ENCODE data around the gene ARHGEF39. TPM values are rescaled to one million over a fixed set of nuclear protein-coding genes. Genes with fewer than 3 reads are reported as not detected.
"Not testable (repeated sequence)": the region's sequence is repeated elsewhere in the genome, so short reads cannot be mapped to it uniquely, and the experiment has no call there.

ARHGEF39 gene
- total RNA-seq, 4 donors from 2014 or later, result 0.52 to 2.2 (median 0.81) TPM

DNA sequence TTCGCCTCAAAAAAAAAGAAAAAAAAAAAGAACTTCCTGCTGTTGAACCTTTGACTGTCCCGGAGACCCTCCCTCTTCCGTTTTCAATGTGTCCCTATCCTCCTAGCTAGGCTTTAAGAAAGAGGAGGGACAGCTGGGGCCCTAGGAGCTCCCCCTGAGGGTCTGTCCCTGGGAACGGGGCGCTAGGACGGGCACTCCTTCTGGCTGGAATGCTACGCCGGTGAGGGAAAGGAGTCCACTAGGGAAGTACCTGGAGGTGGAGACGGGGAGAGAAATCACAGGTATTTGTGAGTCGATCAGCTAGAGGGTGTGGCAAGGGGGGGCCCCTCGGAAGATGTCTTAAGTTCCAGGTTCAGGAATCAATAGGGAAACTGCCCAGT lies 18.9 kb downstream of the ARHGEF39 start:
- Histone ChIP-seq H3K27ac (peak overlapping the region; percentile 68 to 89 (median 84)), H3K4me3 (peak overlapping the region; percentile 48 to 56), H3K4me1 (peaks cover 0 to 33% (median 7%) of the 10 kb centered on the region in 3 donors), H3K9me3 (no peaks in the 10 kb centered on the region), H3K27me3 (no peaks in the 10 kb centered on the region), H3K36me3 (peaks cover 0 to under 1% of the 10 kb centered on the region in 2 donors)
- TF ChIP-seq, protein P1, sequence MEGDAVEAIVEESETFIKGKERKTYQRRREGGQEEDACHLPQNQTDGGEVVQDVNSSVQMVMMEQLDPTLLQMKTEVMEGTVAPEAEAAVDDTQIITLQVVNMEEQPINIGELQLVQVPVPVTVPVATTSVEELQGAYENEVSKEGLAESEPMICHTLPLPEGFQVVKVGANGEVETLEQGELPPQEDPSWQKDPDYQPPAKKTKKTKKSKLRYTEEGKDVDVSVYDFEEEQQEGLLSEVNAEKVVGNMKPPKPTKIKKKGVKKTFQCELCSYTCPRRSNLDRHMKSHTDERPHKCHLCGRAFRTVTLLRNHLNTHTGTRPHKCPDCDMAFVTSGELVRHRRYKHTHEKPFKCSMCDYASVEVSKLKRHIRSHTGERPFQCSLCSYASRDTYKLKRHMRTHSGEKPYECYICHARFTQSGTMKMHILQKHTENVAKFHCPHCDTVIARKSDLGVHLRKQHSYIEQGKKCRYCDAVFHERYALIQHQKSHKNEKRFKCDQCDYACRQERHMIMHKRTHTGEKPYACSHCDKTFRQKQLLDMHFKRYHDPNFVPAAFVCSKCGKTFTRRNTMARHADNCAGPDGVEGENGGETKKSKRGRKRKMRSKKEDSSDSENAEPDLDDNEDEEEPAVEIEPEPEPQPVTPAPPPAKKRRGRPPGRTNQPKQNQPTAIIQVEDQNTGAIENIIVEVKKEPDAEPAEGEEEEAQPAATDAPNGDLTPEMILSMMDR (IDR thresholded peaks at IDR 0.05), result no peak
- TF ChIP-seq POLR2A (IDR thresholded peaks at IDR 0.05), result no peak
- TF ChIP-seq EP300 (IDR thresholded peaks at IDR 0.05), result no peak
- no peak for TF ChIP-seq POLR2AphosphoS5 (IDR thresholded peaks at IDR 0.05)
- ATAC-seq, result peak; percentile 40
- WGBS, 2 donors (ENCODE audit: low coverage in 1 of 2), result 0 to 6% methylated on average over 4 to 7 of the region's 11 CpGs

DNA sequence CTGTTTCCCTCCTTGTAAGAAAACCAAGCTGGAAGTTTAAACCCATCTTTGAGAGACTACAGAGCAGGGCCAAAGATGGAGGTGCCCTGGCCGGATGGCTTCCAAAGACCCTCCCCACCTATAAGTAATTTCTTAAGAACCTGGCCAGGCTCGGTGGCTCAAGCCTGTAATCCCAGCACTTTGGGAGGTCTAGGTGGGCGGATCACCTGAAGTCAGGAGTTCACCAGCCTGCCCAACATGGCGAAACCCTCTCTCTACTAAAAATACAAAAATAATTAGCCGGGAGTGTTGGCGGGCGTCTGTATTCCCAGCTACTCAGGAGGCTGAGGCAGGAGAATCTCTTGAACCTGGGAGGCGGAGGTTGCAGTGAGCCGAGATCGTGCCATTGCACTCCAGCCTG lies 19.3 kb downstream of the ARHGEF39 start:
- WGBS, 2 donors (ENCODE audit: low coverage in 1 of 2), result 38 to 88% methylated on average over 1 to 4 of the region's 10 CpGs
- H3K36me3 ChIP-seq, H3K9me3 ChIP-seq: not testable (repeated sequence)

DNA sequence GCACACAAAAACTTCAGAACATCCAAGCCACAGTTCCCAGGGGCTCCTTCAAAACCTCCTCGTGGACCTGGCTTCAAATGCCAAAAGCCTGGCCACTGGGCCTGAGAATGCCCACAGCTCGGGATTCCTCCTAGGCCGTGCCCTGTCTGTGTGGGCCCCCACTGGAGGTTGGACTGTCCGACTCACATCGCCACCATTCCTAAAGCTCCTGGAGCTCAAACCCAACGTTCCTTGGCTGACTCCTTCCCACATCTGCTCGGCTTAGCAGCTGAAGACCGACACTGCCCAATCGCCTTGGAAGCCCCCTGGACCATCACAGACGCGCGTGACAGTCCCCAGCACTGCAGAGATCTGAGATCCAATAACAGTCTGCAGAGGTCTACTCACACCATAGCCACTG lies 21.9 kb downstream of the ARHGEF39 start:
- 82 to 95% methylated on average over 2 to 8 of the region's 12 CpGs for WGBS, 2 donors (ENCODE audit: low coverage in 1 of 2)
- Histone ChIP-seq H3K27me3 (no peaks in the 10 kb centered on the region), H3K36me3 (peaks cover 0 to 9% of the 10 kb centered on the region in 2 donors), H3K4me3 (no peak overlapping the region), H3K4me1 (peaks cover 0 to 18% (median 7%) of the 10 kb centered on the region in 3 donors), H3K27ac (no peak overlapping the region), H3K9me3 (no peaks in the 10 kb centered on the region)
- TF ChIP-seq EP300 (IDR thresholded peaks at IDR 0.05) (no peak), POLR2A (IDR thresholded peaks at IDR 0.05) (no peak), POLR2AphosphoS5 (IDR thresholded peaks at IDR 0.05) (no peak)
- TF ChIP-seq, protein P1 (IDR thresholded peaks at IDR 0.05), result no peak
- ATAC-seq, result no peak

More for the DNA sequence above, 19.3 kb downstream of the ARHGEF39 start:
- peak overlapping the region in 1 of 2 donors; percentile 56 for H3K4me3 ChIP-seq
- H3K27me3 ChIP-seq, ATAC-seq: not testable (repeated sequence)
- peak overlapping the region in 3 of 4 donors; percentile 84 to 89 (median 85) for H3K27ac ChIP-seq
- H3K4me1 ChIP-seq, result peaks cover 0 to 33% (median 7%) of the 10 kb centered on the region in 3 donors

DNA sequence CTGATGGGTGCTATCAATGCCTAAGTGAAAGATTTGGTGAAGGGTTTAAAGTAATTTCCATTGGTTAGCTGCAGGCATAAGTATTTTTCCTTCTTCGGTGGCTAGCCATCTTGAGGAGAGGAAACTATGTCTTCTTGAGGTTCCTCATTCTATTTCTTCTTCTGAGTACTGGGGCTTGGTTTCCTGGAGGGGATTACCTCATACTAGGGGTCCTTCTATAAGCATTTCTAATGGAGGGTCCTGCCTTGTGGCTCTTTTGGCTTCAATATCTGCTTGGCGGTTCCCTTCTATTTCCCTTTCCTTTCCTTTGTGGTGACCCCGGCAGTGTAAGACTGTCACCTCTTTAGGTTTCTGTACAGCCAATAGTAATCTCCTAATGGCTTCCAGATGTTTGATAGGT lies 23.5 kb downstream of the ARHGEF39 start:
- not testable (repeated sequence) for H3K27ac ChIP-seq, H3K4me1 ChIP-seq, ATAC-seq, H3K9me3 ChIP-seq, H3K4me3 ChIP-seq, H3K36me3 ChIP-seq, H3K27me3 ChIP-seq
- 57 to 78% methylated on average over 1 to 3 of the region's 3 CpGs for WGBS, 2 donors (ENCODE audit: low coverage in 1 of 2)

DNA sequence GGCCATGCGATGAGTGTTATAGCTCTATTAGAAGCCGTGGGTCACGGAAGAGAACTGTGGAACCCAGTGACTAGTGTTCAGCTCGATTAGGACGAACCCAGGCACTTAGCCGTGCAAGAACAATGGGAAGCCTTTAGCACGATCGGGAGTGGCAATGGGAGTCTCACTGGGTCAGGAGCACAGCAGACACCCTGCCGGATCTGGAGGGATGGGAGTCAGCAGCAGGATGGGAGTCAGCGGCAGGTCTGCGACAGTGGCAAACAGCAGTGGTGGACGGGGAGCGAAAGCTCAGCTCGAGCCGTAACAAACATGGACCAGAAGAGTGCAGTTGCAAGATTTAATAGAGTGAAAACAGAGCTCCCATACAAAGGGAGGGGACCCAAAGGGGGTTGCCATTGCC lies 24.6 kb downstream of the ARHGEF39 start:
- H3K36me3 ChIP-seq, H3K27ac ChIP-seq, H3K9me3 ChIP-seq, ATAC-seq, H3K27me3 ChIP-seq, H3K4me1 ChIP-seq, H3K4me3 ChIP-seq: not testable (repeated sequence)
- 91 to 93% methylated on average over 6 to 13 of the region's 15 CpGs for WGBS, 2 donors (ENCODE audit: low coverage in 1 of 2)

DNA sequence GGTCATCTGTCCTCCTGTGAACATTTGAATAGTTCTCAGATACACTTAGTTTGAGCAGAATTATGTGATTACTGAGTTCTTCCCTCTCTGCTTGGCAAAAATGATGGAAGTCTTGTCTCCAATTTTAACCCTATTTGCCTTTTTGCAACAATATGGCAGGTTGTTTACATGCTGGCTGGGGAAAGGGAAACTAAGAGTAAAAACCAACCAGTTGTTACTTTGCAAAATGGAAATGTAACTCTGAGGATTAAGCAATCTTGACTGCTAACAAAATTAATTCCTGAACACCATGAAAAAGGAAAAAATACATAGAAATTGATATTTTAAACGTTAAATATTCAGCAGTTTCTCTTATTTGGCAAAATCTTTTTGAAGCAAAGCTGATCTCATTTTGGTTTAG lies 25.4 kb downstream of the ARHGEF39 start:
- H3K36me3 ChIP-seq, result peaks cover 0 to 9% of the 10 kb centered on the region in 2 donors
- no peaks in the 10 kb centered on the region for H3K4me1 ChIP-seq
- no peak overlapping the region for H3K4me3 ChIP-seq
- H3K27ac ChIP-seq, result no peak overlapping the region
- no peak for ATAC-seq
- no peaks in the 10 kb centered on the region for H3K27me3 ChIP-seq
- WGBS, 2 donors (ENCODE audit: low coverage in 1 of 2), result 78 to 91% methylated on average over 1 of the region's 1 CpG
- TF ChIP-seq POLR2AphosphoS5 (IDR thresholded peaks at IDR 0.05) (no peak), EP300 (IDR thresholded peaks at IDR 0.05) (no peak), POLR2A (IDR thresholded peaks at IDR 0.05) (no peak)
- TF ChIP-seq, protein P1 (IDR thresholded peaks at IDR 0.05), result no peak
- no peaks in the 10 kb centered on the region for H3K9me3 ChIP-seq

DNA sequence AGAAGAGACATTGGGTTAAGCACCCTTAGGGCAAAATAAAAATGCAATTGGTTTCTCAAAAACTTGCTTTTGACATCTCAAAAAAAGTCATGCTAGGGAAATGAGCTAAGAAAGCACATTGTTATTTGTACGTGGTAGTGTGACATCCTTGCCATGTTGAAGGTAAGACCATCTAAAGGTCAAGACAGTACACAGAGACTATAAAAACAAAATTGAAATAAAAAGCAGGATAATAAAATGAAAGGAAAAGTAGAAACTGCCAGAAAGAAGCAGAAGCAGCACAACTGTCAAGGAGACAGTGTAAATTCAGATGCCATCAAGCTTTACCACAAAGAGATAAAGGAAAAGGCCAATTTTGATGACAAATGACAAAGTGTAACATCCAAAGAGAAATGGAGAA lies 25.8 kb downstream of the ARHGEF39 start:
- not testable (repeated sequence) for H3K27ac ChIP-seq, H3K9me3 ChIP-seq, ATAC-seq, H3K4me1 ChIP-seq, H3K27me3 ChIP-seq, H3K36me3 ChIP-seq, H3K4me3 ChIP-seq
- WGBS, 2 donors (ENCODE audit: low coverage in 1 of 2), result 63% methylated on average over 1 of the region's 1 CpG; no CpG with 5 or more reads in 1 of the 2 donors

DNA sequence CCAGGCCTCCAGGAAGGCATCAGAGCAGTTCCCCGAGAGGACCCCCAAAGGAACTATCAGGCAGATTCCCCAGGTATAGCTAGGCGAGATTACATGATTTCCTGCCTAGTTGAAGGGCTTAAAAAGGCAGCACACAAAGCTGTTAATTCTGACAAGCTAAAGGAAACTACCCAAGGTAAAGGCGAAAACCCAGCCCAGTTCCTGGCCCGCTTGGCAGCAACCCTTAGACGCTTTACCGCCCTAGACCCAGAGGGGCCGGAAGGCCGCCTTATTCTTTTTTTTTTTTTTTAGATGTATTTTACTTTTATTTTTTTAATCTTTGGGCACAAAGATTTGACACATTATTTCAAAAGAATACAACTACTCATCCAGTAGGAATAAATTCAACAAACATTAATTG lies 26.2 kb downstream of the ARHGEF39 start:
- not testable (repeated sequence) for ATAC-seq, H3K36me3 ChIP-seq, H3K4me3 ChIP-seq, H3K27me3 ChIP-seq, H3K4me1 ChIP-seq, H3K9me3 ChIP-seq, H3K27ac ChIP-seq
- 51 to 75% methylated on average over 6 of the region's 8 CpGs for WGBS, 2 donors (ENCODE audit: low coverage in 1 of 2)

DNA sequence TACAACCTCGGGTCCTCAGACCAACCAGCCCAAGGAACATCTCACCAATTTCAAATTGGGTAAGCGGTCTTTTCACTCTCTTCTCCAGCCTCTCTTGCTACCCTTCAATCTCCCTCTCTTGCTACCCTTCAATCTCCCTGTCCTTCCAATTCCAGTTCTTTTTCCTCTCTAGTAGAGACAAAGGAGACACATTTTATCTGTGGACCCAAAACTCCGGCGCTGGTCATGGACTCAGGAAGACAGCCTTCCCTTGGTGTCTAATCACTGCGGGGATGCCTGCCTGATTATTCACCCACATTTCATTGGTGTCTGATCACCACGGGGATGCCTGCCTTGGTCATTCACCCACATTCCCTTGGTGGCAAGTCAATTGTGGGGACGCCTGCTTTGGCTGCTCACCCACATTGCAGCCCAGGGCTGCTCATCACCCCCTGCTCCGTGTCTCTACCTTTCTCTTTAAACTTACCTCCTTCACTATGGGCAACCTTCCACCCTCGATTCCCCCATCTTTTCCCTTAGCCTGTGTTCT lies 27.5 kb downstream of the ARHGEF39 start:
- H3K9me3 ChIP-seq, H3K27ac ChIP-seq, H3K4me1 ChIP-seq, H3K27me3 ChIP-seq, H3K4me3 ChIP-seq, H3K36me3 ChIP-seq, ATAC-seq: not testable (repeated sequence)
- WGBS, 2 donors (ENCODE audit: low coverage in 1 of 2), result 92 to 94% methylated on average over 3 to 9 of the region's 9 CpGs

DNA sequence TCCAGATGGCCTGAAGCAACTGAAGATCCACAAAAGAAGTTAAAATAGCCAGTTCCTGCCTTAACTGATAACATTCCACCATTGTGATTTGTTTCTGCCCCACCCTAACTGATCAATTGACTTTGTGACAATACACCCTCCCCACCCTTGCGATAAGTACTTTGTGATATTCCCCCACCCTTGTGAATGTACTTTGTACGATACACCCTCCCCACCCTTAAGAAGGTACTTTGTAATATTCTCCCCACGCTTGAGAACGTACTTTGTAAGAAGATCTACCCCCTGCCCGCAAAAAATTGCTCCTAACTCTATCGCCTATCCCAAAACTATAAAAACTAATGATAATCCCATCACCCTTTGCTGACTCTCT lies 28.1 kb downstream of the ARHGEF39 start:
- H3K27me3 ChIP-seq, H3K27ac ChIP-seq, H3K4me3 ChIP-seq, H3K4me1 ChIP-seq, ATAC-seq, H3K9me3 ChIP-seq, H3K36me3 ChIP-seq: not testable (repeated sequence)
- WGBS, 2 donors (ENCODE audit: low coverage in 1 of 2), result 89 to 91% methylated on average over 3 to 6 of the region's 6 CpGs
